HuH-7 (cell line): ENCODE measurements around the gene MRPL49.
"Not testable (repeated sequence)": the region's sequence is repeated elsewhere in the genome, so short reads cannot be mapped to it uniquely, and the experiment has no call there.

Source experiments
- DNase-seq: peaks from one replicate; pipeline ENCODE4 v3.0.0; 2011; ENCODE audit warnings: low spot score

Gene MRPL49

DNA sequence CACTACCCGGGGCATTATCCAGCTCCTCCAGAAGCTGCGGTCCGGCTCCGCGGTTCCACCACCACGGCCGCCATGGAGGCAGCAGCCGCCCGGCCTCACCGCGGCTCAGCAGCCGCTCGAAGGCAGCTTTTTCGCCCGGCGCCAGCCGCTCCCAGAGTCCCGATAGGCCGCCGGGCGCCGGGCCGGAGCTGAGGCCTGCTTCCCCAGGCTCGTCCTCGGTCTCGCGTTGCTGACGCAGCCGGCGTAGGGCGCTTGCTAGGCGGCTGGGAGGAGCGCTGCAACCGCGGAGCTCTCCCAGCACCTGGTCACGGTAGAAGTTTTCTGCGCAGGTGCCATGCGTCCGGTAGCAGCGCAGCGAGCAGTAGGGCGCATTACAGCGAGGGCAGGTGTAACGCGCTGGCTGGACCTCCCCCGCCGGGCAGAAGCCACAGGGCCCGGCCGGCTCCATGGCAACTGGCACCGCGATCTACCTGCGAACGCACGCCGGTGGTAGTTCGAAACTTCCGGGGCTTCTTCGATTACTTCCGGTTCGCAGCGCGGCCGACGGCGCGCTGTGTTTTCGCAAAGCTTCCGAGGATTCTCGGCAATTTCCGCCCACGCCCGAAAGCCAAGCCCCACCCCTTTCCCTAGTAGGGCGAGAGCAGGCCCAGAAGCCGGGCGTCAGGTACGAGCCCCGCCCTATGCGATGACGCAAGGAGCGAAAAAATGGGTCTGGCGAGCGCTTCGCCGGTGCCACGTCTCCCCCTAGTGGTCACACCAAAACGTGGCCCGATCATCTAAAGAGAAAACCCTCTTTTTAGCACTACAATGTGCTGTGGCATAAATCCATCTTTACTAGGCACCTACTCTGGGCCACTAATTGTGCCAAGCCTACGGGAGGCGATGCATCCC, 4.7 kb upstream of the MRPL49 start, which contains the start of gene ZNHIT2:
TSS of gene ZNHIT2 (minus strand) at position 496 of the 891 bp plus-strand sequence. CDS start at position 448, 48 bp downstream.
- peak; percentile 82 for DNase-seq

DNA sequence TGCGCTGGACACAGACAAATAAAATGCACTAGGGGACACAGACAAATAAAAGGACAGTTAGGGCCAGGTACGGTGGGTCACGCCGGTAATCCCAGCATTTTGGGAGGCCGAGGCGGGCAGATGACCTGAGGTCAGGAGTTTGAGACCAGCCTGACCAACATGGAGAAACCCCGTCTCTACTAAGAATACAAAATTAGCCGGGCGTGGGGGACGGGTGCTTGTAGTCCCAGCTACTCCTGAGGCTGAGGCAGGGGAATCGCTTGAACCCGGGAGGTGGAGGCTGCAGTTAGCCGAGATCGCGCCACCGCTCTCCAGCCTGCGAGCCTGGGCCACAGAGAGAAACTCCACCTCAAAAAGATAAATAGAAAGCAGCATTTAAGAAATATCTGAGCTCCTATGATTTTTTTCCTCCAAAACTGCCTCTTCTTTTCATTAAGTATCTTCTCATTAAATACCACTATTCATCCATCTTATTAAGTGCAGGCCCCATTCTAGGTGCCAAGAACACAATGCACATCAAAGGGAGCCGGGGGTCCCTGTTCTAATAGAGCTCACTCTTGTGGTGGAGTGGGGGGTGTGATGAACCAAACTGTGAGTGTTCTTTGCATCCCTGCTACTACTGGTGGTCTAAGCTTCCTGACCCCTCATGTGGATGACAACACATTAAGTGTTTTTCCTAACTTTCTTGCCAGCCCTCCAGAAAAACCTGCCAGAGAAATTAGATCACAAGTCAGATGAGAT, 3.9 kb upstream of the MRPL49 start:
- DNase-seq: no peak

DNA sequence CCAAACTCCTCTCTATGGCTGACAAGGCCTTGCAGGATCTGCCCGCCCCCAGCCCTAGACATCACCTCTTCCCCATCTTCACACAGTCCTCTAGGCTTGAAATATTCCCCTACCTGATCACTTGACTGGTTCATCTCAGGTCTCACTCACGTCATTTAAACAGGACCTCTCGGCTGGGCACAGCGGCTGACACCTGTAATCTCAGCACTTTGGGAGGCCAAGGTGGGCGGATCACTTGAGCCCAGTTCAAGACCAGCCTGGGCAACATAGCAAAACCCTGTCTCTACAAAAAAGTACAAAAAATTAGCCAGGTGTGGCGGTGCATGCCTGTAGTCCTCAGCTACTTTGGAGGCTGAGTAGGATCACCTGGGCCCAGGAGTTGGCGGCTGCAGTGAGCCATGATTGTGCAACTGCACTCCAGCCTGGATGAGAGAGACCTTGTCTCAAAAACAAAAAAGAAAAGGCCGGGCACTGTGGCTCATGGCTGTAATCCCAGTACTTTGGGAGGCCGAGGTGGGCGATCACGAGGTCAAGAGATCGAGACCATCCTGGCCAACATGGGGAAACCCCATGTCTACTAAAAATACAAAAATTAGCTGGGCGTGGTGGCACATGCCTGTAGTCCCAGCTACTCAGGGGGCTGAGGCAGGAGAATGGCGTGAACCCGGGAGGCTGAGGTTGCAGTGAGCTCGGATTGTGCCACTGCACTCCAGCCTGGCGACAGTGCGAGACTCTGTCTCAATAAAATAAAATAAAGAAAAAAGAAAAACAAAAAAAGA, 3.0 kb upstream of the MRPL49 start:
- DNase-seq: not testable (repeated sequence)

DNA sequence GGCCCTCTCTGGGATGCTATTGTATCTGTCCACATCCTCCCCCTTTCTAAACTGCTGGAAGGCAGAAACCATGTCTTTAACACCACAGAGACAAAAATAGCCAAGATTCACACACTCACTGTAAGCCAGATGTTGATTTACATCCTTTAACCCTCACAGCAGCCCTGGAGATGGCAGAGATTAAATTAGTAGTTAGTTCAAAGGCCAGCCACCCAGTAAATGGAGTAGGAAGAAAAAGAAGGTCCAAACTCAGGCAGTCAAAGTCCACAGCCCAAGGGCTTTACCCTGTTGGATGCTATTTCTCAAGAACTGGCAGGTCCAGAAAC, 2.5 kb upstream of the MRPL49 start:
- no peak for DNase-seq

DNA sequence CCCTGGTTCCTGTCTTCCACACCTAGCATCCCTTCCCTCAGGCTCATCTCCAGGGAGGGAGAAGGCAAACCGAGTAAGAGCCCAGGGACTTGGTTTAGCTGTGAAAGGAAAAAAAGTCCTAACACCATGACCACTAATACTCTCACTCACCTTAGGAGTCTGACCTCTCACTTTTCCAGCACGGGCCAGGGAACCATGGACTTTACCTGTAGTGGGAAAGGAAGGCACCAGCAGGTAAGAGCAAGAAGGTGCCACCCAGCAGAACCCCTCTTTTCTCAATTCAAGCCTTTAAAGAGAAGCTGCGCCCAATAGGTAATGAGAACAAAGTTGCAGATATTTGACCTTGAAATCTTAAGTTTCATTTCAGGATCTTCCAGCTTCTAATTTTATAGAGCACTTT, 1.3 kb upstream of the MRPL49 start:
- DNase-seq: no peak

DNA sequence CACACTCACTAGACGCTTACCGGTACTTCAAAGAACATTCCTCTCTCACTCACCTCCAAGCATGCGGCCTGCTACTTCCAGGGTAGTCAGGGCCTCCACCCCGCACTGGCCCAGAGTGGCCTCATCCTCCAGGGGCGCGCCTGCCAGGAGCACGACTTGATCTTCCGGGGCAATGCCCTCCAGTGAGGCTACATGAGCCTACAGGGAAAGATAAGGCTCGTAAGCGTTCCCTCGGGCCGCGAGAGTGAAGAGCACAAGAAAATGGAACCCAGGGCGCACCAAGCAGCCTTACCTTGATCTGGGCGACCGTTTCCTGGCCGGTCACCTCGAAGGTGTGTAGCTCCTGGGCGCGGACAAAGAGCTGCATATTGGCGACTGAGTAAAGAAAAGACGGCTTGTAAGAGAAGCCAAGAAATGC, 665 bp upstream of the MRPL49 start:
- DNase-seq: no peak

DNA sequence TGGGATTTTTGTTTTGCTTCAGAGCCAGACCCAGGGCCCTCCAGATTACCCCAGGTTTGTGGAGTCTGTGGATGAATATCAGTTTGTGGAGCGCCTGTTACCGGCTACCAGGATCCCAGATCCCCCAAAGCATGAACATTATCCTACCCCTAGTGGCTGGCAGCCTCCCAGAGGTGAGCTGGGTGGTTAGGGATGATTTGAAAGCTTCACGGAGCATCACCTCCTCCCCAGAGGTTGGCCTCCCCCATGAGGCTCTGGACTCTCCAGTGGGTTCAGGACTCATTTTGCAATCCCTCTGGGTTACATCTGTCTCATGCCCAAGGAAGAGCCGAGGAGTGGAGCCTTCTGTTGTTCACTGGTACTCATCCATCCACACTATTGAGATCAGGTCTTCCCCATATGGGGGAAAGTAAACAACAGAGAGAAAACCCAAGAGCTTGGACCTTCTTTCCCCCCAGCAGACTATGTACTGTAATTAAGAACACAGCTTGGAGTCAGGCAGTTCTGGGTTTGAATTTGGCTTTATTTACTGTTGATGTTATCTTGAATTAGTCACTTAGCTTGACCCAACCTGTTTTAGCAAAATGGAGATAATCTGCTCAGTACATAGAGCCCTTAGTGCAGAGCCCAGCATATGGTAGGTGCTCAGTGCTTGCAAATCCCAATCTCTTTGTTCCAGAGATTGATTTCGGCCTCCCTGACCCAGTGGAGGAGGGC, 2.5 kb downstream of the MRPL49 start:
- DNase-seq: no peak

DNA sequence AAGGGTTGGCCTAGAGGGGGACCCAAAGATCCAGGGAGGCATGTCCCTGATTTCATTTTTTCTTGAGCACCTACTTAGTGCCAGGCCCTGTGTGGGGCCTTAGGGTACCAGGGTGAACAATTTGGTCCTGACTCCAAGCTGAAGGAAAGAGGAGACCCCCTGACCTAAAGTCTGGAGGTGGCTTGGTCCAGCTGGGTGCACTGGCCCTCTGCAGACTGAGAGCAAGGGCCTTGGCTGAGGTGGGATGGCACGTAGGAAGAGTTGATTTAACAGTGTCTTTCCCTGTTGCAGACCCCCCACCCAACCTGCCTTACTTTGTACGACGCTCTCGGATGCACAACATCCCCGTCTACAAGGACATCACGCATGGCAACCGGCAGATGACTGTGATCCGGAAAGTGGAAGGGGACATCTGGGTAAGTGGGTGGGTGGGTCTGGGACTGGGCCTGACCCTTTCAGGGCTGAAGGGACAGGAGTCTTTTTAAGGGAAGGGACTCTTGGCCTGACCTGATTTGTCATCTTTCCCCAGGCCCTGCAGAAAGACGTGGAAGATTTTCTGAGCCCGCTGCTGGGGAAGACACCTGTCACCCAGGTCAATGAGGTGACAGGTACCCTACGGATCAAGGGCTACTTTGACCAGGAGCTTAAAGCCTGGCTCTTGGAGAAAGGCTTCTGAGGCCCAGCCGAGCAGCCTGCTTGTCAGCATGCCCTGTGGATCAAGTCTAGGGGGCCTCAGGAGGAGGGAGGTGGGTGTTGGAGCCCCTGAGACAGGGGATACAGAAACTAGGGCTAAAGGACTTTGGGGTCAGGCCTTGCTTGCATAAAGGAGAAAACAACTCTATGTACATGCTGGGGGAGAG, 3.3 kb downstream of the MRPL49 start:
- no peak for DNase-seq

DNA sequence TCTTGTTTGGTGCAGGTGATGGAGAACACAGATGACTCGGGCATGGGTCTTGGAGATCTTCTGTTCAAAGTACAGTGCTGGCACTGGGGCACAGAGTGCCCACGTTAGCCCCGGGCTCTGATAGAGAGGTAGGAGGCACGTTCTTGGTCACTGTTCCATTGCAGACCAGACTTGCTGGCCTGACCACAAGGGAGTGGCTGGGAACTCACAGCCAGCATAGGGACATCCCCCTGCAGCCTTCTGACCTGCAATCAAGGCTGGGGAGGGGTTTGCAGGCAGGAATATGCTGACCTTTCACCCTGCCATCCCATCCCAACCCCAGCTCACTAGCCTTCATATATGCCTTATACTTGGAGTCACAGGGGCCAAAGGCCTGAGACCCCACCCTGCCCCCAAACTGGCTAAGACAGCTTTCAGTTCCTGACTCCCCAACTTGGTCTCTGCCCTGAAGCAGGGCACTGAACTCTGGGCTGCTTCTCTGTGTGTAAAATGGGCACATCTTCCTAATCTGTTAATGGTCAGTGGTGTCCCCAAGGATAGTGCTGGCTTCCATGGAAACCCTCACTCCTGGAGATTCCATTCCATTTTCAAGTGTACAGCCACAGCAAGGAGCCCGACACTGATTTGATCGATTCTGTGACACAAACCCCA, 4.6 kb downstream of the MRPL49 start:
- no peak for DNase-seq

DNA sequence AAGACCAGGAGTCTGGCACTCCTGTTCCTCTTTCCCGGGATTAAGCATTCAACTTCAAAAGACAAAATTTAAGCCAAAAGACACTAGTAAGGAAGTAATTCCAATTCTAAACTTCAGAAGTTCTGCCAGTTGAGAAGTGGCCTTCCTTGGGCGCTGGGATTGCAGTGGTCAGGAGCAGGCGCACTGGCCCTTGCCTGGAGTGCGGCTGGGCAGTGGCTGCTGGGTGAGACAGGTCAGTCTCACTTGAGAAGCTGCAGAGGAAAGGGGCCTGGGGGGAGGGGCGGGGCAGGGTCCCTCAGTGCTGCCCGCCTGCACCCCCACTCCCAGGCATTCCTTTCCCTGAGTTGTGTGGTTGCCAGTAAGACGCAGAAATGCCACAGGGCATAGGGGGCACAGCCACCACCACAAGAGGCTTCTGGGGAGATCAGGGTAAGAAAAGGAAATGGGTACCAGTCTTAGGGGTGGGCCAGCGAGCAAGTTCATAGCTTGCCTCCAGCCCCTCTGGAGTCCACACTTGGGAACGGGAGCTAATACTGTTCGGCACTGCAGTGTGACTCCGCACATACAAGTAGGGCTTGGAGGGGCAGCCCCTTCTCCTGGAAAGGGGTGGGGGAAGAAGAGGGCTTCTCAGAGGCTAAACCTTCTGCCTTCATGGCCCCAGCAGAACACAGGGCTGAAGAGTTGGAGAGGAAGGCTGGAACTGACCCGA, 5.5 kb downstream of the MRPL49 start:
- no peak for DNase-seq

DNA sequence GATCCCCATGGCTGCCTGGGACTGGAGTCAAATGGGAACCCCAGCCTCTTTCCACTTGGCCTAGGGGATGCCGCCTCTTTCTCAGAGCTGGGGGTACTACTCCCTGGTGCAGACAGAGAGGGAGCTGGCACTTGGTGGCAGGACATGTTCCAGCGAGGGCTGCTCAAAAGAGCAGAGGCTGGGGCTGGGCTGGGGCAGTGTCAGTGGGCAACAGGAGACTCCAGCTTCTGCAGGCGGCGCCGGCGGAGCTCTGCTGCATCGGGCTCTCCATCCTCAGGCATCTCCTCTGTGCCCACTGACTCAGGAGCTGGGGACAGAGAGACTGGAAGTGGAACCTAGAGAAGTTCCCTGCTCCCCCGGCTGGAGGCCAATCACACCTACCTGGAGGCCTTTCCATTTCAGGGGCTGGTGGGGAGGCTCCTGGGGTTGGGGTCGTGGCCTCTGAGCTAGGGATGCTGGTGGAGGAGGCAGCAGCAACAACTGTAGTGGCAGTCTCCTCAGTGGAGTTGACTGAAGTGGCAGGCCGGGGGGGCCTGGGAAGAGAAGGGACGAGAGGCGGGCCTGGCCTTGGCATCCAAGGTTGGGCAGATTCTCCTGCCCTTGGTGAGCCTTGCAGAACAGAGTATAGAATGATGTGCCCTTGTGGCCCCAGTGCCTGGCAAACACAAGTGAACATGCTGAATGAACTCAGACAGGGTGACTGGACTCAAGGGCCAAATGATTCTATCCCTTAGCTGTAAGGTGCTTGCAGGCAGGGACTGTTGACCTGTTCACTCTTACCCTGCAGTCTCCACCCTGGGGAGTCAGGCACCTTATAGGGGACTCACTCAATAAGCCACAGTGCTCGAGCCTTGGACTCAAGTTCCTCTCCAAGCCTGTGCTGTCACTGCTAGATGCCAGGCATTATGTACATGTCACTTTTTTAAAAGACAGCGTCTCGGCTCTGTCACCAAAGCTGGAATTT, 6.3 kb downstream of the MRPL49 start:
- no peak for DNase-seq

DNA sequence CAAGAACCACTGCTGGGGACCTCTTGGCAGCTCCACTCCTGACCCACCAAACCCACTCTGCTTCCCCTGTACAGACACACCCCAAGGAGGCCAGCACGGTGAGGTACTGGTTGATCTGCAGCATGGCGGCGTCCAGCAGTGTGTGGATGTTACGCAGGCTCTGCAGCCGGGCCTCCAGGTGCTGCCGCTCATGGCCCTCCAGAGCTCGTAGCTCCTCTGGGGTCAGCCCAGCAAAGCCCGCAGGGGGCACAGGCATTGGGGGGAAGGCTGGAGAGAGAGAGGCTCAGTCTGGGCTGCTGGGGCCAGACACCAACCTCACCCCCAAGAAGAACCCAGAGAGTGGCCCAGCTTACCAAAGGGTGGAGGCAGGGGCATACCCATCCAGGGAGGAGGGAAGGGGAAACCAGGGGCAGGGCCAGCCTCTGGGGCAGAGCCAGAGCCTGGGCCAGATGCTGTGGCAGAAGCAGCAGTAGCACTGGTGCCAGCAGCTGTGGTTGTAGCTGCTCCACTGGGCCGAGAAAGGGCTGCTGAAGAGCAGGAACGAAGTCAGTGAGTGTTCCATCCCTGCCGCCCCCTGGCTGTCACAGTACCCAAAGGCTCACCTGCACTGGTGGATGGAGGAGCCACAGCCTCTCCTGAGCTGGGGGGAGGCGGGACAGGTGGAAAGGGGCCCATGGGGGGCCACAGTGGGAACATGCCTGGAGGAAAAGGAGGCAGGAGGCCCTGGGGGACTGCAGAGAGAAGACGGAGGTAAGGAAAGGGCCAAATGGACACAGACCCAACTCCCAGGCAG, 7.7 kb downstream of the MRPL49 start:
- DNase-seq: no peak

DNA sequence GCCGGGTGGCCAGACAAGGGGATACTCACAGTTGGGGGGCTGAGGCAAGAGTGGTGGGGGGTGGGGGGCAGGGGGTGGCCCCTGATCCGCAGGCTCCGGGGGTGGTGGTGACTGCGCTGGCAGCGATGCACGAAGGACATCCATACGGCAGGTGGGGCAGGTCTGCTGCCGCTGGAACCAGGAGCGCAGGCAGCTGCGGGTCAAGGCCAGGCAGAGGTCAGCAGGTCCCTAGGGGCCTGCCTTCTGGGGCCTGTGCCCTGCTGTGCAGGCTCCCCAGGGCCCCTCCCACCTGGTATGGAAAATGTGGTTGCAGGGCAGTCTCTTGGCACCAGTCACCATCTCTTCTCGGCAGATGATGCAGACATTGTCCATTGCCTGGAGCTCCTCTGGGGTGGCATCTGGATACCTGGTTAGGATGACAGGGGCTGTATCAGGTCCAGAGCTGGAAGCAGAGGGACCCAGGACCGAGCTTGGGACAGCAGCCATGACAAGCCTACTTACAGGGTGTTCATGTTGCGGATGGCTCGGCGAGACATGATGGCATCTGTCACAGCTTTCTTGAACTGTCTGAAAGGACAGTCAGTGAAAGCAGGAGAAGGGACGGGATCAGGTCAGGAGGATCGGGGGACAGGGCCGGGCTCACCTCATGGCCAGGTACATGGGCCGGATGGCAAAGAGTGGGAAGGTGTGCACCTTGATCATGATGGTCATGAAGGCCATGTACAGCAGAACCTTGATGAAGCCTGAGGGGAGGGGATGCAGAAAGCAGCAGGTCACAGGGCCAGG, 8.7 kb downstream of the MRPL49 start:
- DNase-seq: no peak

DNA sequence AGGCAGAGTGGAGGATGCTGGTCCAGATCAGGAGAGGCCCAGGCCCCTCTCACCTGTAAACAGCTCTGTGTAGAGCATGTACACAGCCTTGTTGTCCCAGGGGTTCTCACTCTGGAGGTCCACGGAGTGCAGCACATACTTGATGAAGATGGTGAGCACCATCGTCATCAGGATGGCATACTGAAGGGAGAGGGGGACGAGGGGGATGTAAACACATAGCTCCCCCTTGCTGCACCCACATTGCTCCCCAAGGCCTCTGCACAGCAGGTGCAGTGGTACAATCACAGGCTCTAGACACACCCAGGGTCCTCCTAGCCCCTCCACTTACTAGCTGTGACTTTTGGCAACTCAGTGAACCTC, 9.3 kb downstream of the MRPL49 start:
- DNase-seq: no peak

DNA sequence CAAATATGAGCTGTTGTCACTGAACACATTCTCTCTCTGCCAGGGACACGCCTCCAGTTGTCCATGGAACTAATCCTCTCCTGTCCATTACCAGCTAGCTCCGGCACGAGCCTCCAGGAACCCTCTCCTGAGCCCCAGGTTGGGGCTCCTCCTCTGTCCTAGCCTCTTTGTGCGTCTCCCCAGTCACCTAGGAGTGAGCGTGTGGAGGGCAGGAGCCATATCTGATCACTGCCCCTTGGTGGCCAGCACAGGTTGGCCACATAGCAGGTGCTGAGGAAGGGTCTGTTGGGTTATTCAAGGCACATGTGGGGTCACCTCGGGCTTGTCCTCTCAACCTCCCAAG, 9.7 kb downstream of the MRPL49 start:
- no peak for DNase-seq

DNA sequence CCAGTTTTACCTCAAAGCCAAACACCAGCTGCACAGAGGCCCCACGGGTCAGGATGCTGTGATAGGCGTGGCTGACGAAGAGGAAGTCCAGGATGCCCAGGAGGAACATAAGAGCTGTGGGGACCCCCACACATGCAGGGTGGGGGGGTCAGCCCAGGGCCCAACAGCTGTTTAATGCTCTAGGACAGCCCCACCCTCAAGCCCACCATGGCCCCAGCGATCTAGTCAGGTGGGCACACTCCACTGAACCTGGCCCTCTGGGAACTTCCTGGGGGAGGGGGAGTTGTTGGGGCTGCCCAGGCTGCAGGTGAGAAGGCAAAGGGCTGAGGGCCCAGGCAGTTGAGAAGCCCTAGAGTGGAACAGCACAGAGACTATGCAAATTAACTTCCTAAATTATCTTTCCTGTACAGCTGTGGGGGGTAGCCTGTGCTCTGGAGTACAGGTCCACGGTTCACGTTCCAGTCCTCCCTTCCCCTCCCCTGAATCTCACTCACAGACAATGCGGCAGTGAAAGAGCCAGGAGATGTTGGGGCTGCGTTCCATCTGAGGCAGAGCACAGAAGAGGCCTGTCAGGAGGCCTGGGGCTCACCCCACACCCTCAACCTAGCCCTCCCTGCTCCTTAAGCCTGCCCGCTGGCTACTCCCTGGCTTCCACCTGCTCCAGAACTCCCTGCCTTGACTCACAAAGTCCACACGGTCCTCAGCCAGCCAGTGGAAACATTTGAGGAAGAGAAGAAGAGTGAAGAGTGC, 10.3 kb downstream of the MRPL49 start:
- no peak for DNase-seq
